Measurements from ENCODE around the gene FRMD4A. TPM values are rescaled to one million over a fixed set of nuclear protein-coding genes. Genes with fewer than 3 reads are reported as not detected.
A peak's percentile ranks its signal among the peaks of the same experiment; 100 is the strongest.

FRMD4A gene
- total RNA-seq, 4 donors from 2014 or later, result 4.0 to 12.7 (median 5.6) TPM

DNA sequence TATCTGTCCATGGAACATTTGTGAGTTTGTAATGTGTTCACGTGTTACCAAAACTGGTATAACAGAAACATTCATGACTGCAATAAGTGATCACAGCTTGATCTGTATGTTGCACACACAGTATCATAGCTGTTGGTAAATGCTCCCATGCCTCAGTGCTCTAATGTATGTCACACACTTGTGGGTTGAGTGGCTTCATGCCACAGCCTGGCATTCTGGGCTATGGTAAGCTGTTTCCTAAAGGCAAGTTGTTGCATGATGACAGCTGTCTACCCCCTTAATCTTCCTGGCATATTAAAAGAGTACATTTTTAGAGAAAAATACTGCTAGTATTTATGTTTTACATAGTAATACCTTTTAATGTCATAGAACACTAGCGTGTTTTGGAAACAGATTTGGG, 708.8 kb downstream of the FRMD4A start:
- Histone ChIP-seq H3K9me3 (no peaks in the 10 kb centered on the region), H3K36me3 (peaks cover 0 to 15% (median 2%) of the 10 kb centered on the region in 4 donors), H3K4me3 (no peak overlapping the region), H3K4me1 (no peaks in the 10 kb centered on the region), H3K27me3 (no peaks in the 10 kb centered on the region), H3K27ac (no peak overlapping the region)
- DNase-seq, result no peak
- 54 to 96% methylated on average over 2 of the region's 2 CpGs for WGBS, 2 donors (ENCODE audit: low coverage in 1 of 2)
- intact Hi-C loops (cut with DNase I; ENCODE audit: low total_unique reads) (no loop called here), in situ Hi-C loops (cut with MboI; ENCODE audit: low pct_ligation_motif_present in 1 of 4, low pct_unique_long_range_greater_than_20kb in 1 of 4, low sequenced_read_pairs in 3 of 4) (no loop called here)
- no peak for TF ChIP-seq POLR2AphosphoS5 (IDR thresholded peaks at IDR 0.05)
- no peak for TF ChIP-seq EP300 (IDR thresholded peaks at IDR 0.05; ENCODE audit: low read depth)
- TF ChIP-seq POLR2A (IDR thresholded peaks at IDR 0.05), result no peak
- TF ChIP-seq, protein P1, sequence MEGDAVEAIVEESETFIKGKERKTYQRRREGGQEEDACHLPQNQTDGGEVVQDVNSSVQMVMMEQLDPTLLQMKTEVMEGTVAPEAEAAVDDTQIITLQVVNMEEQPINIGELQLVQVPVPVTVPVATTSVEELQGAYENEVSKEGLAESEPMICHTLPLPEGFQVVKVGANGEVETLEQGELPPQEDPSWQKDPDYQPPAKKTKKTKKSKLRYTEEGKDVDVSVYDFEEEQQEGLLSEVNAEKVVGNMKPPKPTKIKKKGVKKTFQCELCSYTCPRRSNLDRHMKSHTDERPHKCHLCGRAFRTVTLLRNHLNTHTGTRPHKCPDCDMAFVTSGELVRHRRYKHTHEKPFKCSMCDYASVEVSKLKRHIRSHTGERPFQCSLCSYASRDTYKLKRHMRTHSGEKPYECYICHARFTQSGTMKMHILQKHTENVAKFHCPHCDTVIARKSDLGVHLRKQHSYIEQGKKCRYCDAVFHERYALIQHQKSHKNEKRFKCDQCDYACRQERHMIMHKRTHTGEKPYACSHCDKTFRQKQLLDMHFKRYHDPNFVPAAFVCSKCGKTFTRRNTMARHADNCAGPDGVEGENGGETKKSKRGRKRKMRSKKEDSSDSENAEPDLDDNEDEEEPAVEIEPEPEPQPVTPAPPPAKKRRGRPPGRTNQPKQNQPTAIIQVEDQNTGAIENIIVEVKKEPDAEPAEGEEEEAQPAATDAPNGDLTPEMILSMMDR (IDR thresholded peaks at IDR 0.05), result no peak

DNA sequence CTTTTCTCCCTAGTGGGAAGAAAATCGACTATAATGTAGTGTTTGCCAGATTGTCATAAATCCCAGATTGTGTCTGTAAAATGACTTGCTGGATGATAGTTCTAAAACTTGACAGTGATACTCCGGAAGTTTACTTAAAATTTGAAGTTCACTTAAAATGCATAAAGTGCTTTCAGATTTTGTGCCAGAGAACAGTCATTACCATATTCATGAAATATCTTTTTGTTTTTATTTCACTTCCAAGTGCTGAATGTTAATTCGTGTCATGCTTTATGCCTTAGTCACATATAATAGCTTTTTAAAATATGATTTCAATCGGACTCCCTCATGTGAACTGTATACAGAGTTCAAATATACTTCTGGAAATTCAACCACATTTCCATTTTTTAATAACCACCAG, 713.6 kb downstream of the FRMD4A start:
- H3K36me3 ChIP-seq, result peaks cover 0 to 28% (median 5%) of the 10 kb centered on the region in 4 donors
- no peaks in the 10 kb centered on the region for H3K27me3 ChIP-seq
- H3K4me3 ChIP-seq, result no peak overlapping the region
- TF ChIP-seq, protein P1 (IDR thresholded peaks at IDR 0.05), result no peak
- TF ChIP-seq POLR2A (IDR thresholded peaks at IDR 0.05), result no peak
- TF ChIP-seq POLR2AphosphoS5 (IDR thresholded peaks at IDR 0.05), result no peak
- intact Hi-C loops (cut with DNase I; ENCODE audit: low total_unique reads) (no loop called here), in situ Hi-C loops (cut with MboI; ENCODE audit: low pct_ligation_motif_present in 1 of 4, low pct_unique_long_range_greater_than_20kb in 1 of 4, low sequenced_read_pairs in 3 of 4) (no loop called here)
- H3K27ac ChIP-seq, result no peak overlapping the region
- DNase-seq, result no peak
- no peaks in the 10 kb centered on the region for H3K9me3 ChIP-seq
- 55 to 63% methylated on average over 4 of the region's 4 CpGs for WGBS, 2 donors (ENCODE audit: low coverage in 1 of 2)
- H3K4me1 ChIP-seq, result peaks cover 0 to 6% (median 0%) of the 10 kb centered on the region in 4 donors

DNA sequence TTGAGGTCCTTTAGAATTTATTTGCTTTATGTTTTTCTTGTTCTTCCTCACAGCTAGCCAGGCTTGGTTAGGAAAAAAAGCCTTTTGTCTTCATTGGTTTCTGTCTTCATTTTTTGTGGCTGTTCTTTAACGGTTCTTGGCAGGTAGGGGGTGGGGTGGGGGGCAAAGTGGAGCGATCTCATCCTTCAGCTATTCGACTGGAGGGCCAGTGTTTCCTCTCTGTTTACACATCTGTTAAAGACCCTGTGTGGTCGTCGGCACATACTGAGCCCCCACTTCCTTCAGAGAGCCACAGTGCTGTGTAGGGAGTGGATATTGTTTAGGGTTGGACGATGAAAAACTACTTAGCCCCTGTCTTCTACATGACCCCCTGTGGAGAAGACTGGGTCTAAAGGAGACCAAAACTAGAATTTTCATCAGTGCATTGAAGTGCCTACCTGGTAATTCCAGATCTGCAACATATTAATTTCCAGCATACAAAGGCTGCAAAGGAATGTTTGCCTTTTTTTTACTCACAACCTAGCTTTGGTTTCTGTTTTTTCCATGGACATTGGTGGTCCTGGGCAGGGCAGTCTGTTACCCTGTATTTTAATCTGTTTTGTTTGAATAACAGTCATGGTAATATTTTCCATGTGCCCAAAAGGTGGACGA, 714.9 kb downstream of the FRMD4A start:
- in situ Hi-C loops (cut with MboI; ENCODE audit: low pct_ligation_motif_present in 1 of 4, low pct_unique_long_range_greater_than_20kb in 1 of 4, low sequenced_read_pairs in 3 of 4) (no loop called here), intact Hi-C loops (cut with DNase I; ENCODE audit: low total_unique reads) (loop anchor here (2.0 kb wide), 1 partner anchor 167 kb away; no protein-coding TSS in a partner anchor)
- no peaks in the 10 kb centered on the region for H3K9me3 ChIP-seq
- H3K36me3 ChIP-seq, result peaks cover 0 to 41% (median 11%) of the 10 kb centered on the region in 4 donors
- no peak overlapping the region for H3K4me3 ChIP-seq
- peaks cover 0 to 6% (median 0%) of the 10 kb centered on the region in 4 donors for H3K4me1 ChIP-seq
- DNase-seq, result no peak
- no peaks in the 10 kb centered on the region for H3K27me3 ChIP-seq
- H3K27ac ChIP-seq, result no peak overlapping the region
- TF ChIP-seq POLR2A (IDR thresholded peaks at IDR 0.05) (no peak), POLR2AphosphoS5 (IDR thresholded peaks at IDR 0.05) (no peak), EP300 (IDR thresholded peaks at IDR 0.05; ENCODE audit: low read depth) (no peak)
- TF ChIP-seq, protein P1 (IDR thresholded peaks at IDR 0.05), result no peak
- 60 to 70% methylated on average over 3 to 7 of the region's 7 CpGs for WGBS, 2 donors (ENCODE audit: low coverage in 1 of 2)

DNA sequence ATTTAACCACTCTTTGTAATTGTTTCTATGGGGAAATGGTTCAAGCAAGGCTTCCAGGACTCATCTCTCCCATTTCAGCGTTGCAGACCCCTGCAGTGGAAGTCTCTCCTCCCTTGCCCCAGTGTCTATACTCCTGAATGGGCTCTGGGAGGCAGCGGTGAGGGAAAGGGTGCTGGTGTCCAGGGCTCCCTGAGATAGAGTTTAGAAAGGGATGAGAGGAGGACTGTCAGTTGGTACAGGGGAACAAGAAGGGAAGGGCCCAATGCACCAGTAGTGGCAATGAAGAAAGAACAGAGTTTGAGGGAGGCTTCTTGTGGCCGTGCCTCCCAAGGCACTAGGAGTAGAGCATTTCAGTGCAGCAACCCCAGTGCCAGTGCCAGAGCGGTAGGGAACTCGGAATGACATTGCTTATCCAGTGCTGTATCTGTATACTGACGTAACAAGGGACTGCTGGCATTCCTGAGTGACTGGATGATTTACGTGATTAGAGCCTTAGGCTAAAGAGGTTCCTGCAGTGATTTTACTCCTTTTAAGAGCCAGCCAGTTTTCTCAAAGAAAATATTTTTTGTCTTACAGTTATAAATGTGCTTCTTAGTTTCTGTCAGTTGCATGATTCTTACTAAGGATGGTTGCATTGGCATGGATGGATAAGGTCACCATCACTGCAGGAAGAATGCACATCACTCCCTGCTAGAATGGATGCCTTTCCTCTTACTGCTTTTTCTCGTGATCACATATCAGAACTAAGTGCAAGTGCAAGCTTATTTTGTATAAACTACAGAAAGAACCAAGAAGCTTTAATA, 716.0 kb downstream of the FRMD4A start:
- Histone ChIP-seq H3K4me3 (no peak overlapping the region), H3K4me1 (peaks cover 0 to 6% (median 0%) of the 10 kb centered on the region in 4 donors), H3K9me3 (no peaks in the 10 kb centered on the region), H3K27me3 (no peaks in the 10 kb centered on the region), H3K27ac (peak overlapping the region in 1 of 4 donors; percentile 37), H3K36me3 (peaks cover 0 to 51% (median 16%) of the 10 kb centered on the region in 4 donors)
- DNase-seq, result no peak
- TF ChIP-seq, protein P1 (IDR thresholded peaks at IDR 0.05), result no peak
- TF ChIP-seq EP300 (IDR thresholded peaks at IDR 0.05; ENCODE audit: low read depth) (no peak), POLR2A (IDR thresholded peaks at IDR 0.05) (no peak), POLR2AphosphoS5 (IDR thresholded peaks at IDR 0.05) (no peak)
- intact Hi-C loops (cut with DNase I; ENCODE audit: low total_unique reads), result loop anchor here (2.0 kb wide), 1 partner anchor 168 kb away; no protein-coding TSS in a partner anchor
- WGBS, 2 donors (ENCODE audit: low coverage in 1 of 2), result 75 to 90% methylated on average over 6 to 8 of the region's 8 CpGs
- in situ Hi-C loops (cut with MboI; ENCODE audit: low pct_ligation_motif_present in 1 of 4, low pct_unique_long_range_greater_than_20kb in 1 of 4, low sequenced_read_pairs in 3 of 4), result no loop called here
